Loucy (cell line): Measurements from ENCODE around the gene ZNF302.
A peak's percentile ranks its signal among the peaks of the same experiment; 100 is the strongest.
"Not testable (repeated sequence)": the region's sequence is repeated elsewhere in the genome, so short reads cannot be mapped to it uniquely, and the experiment has no call there.

ENCODE experiments used
- H2AFZ ChIP-seq: fragments of 200-600 bp; sonication (generic); 2 replicates; pipeline ENCODE4 v1.6.0; 2016; ENCODE audit warnings: antibody characterized with exemption, mild to moderate bottlenecking, low read length, moderate library complexity
- H3F3A ChIP-seq: fragments of 200-600 bp; 2 replicates; pipeline ENCODE4 v1.6.0; 2016; ENCODE audit warnings: antibody characterized with exemption, low read depth, mild to moderate bottlenecking
- H3K27me3 ChIP-seq: fragments of 200-600 bp; sonication (generic); 2 replicates; pipeline ENCODE4 v1.6.1; 2014; ENCODE audit warnings: low read length, mild to moderate bottlenecking; ENCODE audit not compliant: insufficient read depth, poor library complexity, severe bottlenecking
- H3K36me3 ChIP-seq: fragments of 200-600 bp; sonication (generic); 2 replicates; pipeline ENCODE4 v1.6.1; 2016; ENCODE audit warnings: low read length; ENCODE audit not compliant: insufficient read depth
- H3K4me1 ChIP-seq: fragments of 200-600 bp; sonication (generic); 2 replicates; pipeline ENCODE4 v1.5.1; 2014; ENCODE audit warnings: low read length, mild to moderate bottlenecking; ENCODE audit not compliant: insufficient read depth, poor library complexity, severe bottlenecking
- H3K4me2 ChIP-seq: fragments of 200-600 bp; sonication (generic); 2 replicates; pipeline ENCODE4 v1.6.0; 2014; ENCODE audit warnings: antibody characterized with exemption, low read length, low read depth, mild to moderate bottlenecking; ENCODE audit not compliant: poor library complexity, severe bottlenecking
- H3K4me3 ChIP-seq: fragments of 200-600 bp; sonication (generic); 2 replicates; pipeline ENCODE4 v1.5.1; 2014; ENCODE audit warnings: low read length, mild to moderate bottlenecking, mixed read lengths; ENCODE audit not compliant: poor library complexity, severe bottlenecking
- H3K79me2 ChIP-seq: fragments of 200-600 bp; sonication (generic); 2 replicates; pipeline ENCODE4 v1.6.1; 2014; ENCODE audit warnings: low read length; ENCODE audit not compliant: insufficient read depth
- H3K9ac ChIP-seq: fragments of 200-600 bp; sonication (generic); 2 replicates; pipeline ENCODE4 v1.6.0; 2014; ENCODE audit warnings: mild to moderate bottlenecking, low read depth, low read length, moderate library complexity; ENCODE audit not compliant: poor library complexity, severe bottlenecking
- H3K9me2 ChIP-seq: fragments of 200-600 bp; sonication (generic); replicated peaks from 2 replicates; pipeline ENCODE4 v1.6.1; 2016; ENCODE audit warnings: low read depth, low read length, mixed read lengths
- H3K9me3 ChIP-seq: fragments of 200-600 bp; sonication (generic); 2 replicates; pipeline ENCODE4 v1.6.1; 2014; ENCODE audit warnings: mild to moderate bottlenecking, antibody characterized with exemption, low read length, low read depth; ENCODE audit not compliant: insufficient read depth
- H4K20me1 ChIP-seq: fragments of 200-600 bp; sonication (generic); 2 replicates; pipeline ENCODE4 v1.6.0; 2014; ENCODE audit warnings: antibody characterized with exemption, low read length, mild to moderate bottlenecking; ENCODE audit not compliant: insufficient read depth, poor library complexity, severe bottlenecking
- CTCF ChIP-seq: fragments of 200-600 bp; sonication (generic); conservative IDR thresholded peaks from 2 replicates; pipeline ENCODE4 v1.5.1; 2014; ENCODE audit warnings: mild to moderate bottlenecking, antibody characterized with exemption, low read length
- EZH2phosphoT487 ChIP-seq: fragments of 200-600 bp; IDR thresholded peaks from 2 replicates; pipeline ENCODE4 v1.6.1; 2018; ENCODE audit warnings: antibody characterized with exemption, mild to moderate bottlenecking, moderate library complexity, borderline replicate concordance

The ZNF302 gene

GRCh38 chr19:34678421-34678820 is 943 bp downstream of the ZNF302 start:
- Histone ChIP-seq H3F3A (no peaks in the 10 kb centered on the region), H4K20me1 (no peaks in the 10 kb centered on the region), H3K9me3 (no peaks in the 10 kb centered on the region), H2AFZ (no peak overlapping the region), H3K9ac (no peak overlapping the region), H3K27me3 (no peaks in the 10 kb centered on the region), H3K9me2 (no peaks in the 10 kb centered on the region), H3K36me3 (no peaks in the 10 kb centered on the region), H3K79me2 (no peaks in the 10 kb centered on the region), H3K4me2 (no peak overlapping the region), H3K4me3 (no peak overlapping the region), H3K4me1 (no peaks in the 10 kb centered on the region)
- TF ChIP-seq CTCF: no peak
- TF ChIP-seq EZH2phosphoT487: no peak

DNA sequence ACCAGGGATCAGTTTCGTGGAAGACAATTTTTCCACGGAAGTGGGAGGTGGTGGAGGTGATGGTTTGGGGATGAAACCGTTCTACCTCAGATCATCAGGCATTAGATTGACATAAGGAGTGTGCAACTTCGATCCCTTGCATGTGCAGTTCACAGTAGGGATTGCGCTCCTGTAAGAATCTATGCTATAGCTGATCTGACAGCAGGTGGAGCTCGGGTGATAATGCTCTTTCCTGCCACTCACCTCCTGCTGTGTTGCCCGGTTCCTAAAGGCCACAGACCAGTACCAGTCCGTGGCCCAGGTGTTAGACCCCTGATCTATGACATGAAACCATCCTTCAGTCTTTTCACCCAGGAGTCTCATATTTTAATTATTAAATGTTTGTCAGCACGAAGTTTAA is 4.0 kb downstream of the ZNF302 start:
- Histone ChIP-seq H3K4me3 (no peak overlapping the region), H3K4me1 (no peaks in the 10 kb centered on the region), H3K79me2 (no peaks in the 10 kb centered on the region), H3K27me3 (no peaks in the 10 kb centered on the region), H3K9me3 (no peaks in the 10 kb centered on the region; the same call in 1 of the 2 replicates), H4K20me1 (no peaks in the 10 kb centered on the region), H3K36me3 (no peaks in the 10 kb centered on the region), H3K4me2 (no peak overlapping the region), H3F3A (no peaks in the 10 kb centered on the region), H3K9ac (no peak overlapping the region), H3K9me2 (no peaks in the 10 kb centered on the region), H2AFZ (no peak overlapping the region)
- TF ChIP-seq EZH2phosphoT487 (no peak), CTCF (0 out of 2 replicates have a peak, but pooled peaks have one; percentile 11)

DNA sequence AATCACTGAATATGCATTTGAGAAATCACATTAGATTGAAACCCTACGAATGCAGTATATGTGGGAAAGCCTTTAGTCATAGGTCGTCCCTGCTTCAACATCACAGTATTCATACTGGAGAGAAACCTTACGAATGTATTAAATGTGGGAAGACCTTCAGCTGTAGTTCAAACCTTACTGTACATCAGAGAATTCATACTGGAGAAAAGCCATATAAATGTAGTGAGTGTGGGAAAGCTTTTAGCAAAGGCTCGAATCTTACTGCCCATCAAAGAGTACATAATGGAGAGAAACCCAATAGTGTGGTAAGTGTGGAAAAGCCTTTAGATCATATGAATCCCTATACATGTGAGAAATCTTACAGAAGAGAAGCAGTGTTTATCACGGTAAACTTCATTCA is 7.8 kb downstream of the ZNF302 start:
- not testable (repeated sequence) for H3K9me3 ChIP-seq, H3K27me3 ChIP-seq, H3K9me2 ChIP-seq, H3K79me2 ChIP-seq, H4K20me1 ChIP-seq, H3K9ac ChIP-seq, H3F3A ChIP-seq, H3K4me1 ChIP-seq, H2AFZ ChIP-seq, H3K36me3 ChIP-seq, H3K4me2 ChIP-seq, H3K4me3 ChIP-seq

- Histone ChIP-seq H3K27me3 (no peaks in the 10 kb centered on the region), H3K4me1 (no peaks in the 10 kb centered on the region), H3K9me3 (no peaks in the 10 kb centered on the region; the same call in 1 of the 2 replicates), H2AFZ (no peak overlapping the region), H3K4me3 (no peak overlapping the region), H3K4me2 (no peak overlapping the region), H3F3A (no peaks in the 10 kb centered on the region), H3K9me2 (no peaks in the 10 kb centered on the region), H4K20me1 (no peaks in the 10 kb centered on the region), H3K36me3 (no peaks in the 10 kb centered on the region), H3K79me2 (no peaks in the 10 kb centered on the region), H3K9ac (no peak overlapping the region)
- TF ChIP-seq CTCF (no peak), EZH2phosphoT487 (no peak)
Observed at GRCh38 chr19:34686455-34686854, 9.0 kb downstream of the ZNF302 start.
